ENCODE results near the gene PPP1R10.
A peak's percentile ranks its signal among the peaks of the same experiment; 100 is the strongest.

PPP1R10 gene

GRCh38 chr6:30618270-30618797 lies 1.3 kb upstream of the PPP1R10 start:
- H3K4me1 ChIP-seq (ENCODE audit: control insufficient read depth, insufficient read depth, low read length): peaks cover 16% of the 10 kb centered on the region
- H3K4me3 ChIP-seq (ENCODE audit: low read depth, low read length): peak overlapping the region; percentile 85
- no peaks in the 10 kb centered on the region for H3K9me3 ChIP-seq (ENCODE audit: control insufficient read depth, insufficient read depth, low read depth, low read length)
- peaks cover 45% of the 10 kb centered on the region for H3K36me3 ChIP-seq (ENCODE audit: control insufficient read depth, insufficient read depth, low read length)
- no peaks in the 10 kb centered on the region for H3K27me3 ChIP-seq (ENCODE audit: control insufficient read depth, insufficient read depth, low read length)
- peak overlapping the region; percentile 97 for H3K9ac ChIP-seq (ENCODE audit: low read length)
- peak overlapping the region; percentile 97; the same call in 1 of the 2 replicates for H3K27ac ChIP-seq (ENCODE audit: low read depth, low read length)

GRCh38 chr6:30617565-30618269 lies 674 bp upstream of the PPP1R10 start, which contains the start of gene MRPS18B:
TSS of gene MRPS18B (plus strand) at chr6:30617840. CDS start at chr6:30617866, 26 bp downstream.
- H3K36me3 ChIP-seq (ENCODE audit: control insufficient read depth, insufficient read depth, low read length): peaks cover 42% of the 10 kb centered on the region

DNA sequence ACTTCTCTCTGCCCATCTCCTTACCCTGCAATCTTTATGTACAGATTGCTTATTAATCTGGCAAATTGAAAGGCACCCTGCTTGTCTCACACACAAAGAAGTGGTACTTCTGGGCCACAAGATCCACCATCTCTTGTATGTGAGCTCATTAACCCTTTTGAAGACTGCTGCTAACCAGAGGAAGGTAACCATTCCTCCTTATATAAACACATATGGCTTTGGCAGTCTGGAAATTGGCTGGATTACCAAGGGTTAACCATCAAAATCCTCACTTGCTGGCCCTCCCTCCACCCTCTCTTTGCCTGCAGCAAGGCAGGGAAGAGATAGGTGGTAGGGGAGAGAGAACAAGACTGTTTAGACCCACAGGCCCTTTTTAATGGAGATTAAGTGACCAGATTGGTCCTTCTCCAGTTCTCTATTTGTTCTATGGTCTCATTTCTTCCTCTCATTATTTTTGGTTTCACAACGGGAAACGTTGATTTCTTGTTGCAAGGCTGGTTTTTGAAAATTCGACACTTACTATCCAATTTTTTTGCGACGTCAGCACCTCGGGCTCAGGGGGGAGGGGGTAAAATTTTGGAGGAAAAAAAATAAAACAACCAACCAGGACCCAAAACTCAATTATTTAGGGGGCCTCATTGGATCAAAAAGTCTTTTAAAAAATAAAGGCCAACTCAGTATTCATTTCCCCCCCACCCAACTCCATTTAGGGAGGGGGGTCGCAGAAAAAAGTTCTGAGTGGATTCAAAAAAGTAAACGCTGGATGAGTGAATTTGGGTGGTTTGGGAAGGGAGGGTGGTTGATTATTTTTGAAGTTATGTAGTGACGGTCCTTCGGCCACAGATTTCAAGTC lies 859 bp downstream of the PPP1R10 start:
- H3K27ac ChIP-seq (ENCODE audit: low read depth, low read length): peak overlapping the region; percentile 96
- peaks cover 42% of the 10 kb centered on the region for H3K36me3 ChIP-seq (ENCODE audit: control insufficient read depth, insufficient read depth, low read length)
- peak overlapping the region; percentile 98 for H3K9ac ChIP-seq (ENCODE audit: low read length)
- no peaks in the 10 kb centered on the region for H3K27me3 ChIP-seq (ENCODE audit: control insufficient read depth, insufficient read depth, low read length)
- no peaks in the 10 kb centered on the region for H3K9me3 ChIP-seq (ENCODE audit: control insufficient read depth, insufficient read depth, low read depth, low read length)
- peak overlapping the region; percentile 82 for H3K4me3 ChIP-seq (ENCODE audit: low read depth, low read length)
- peaks cover 23% of the 10 kb centered on the region for H3K4me1 ChIP-seq (ENCODE audit: control insufficient read depth, insufficient read depth, low read length)

More at GRCh38 chr6:30617565-30618269, 674 bp upstream of the PPP1R10 start, which contains the start of gene MRPS18B:
- no peaks in the 10 kb centered on the region for H3K9me3 ChIP-seq (ENCODE audit: control insufficient read depth, insufficient read depth, low read depth, low read length)
- no peaks in the 10 kb centered on the region for H3K27me3 ChIP-seq (ENCODE audit: control insufficient read depth, insufficient read depth, low read length)
- peak within 1 kb of the TSS; percentile 85 for H3K4me3 ChIP-seq (ENCODE audit: low read depth, low read length)
- peak within 1 kb of the TSS; percentile 97 for H3K27ac ChIP-seq (ENCODE audit: low read depth, low read length)
- H3K4me1 ChIP-seq (ENCODE audit: control insufficient read depth, insufficient read depth, low read length): peaks cover 21% of the 10 kb centered on the region
- peak within 1 kb of the TSS; percentile 98 for H3K9ac ChIP-seq (ENCODE audit: low read length)

- peak overlapping the region; percentile 98 for H3K9ac ChIP-seq (ENCODE audit: low read length)
- no peaks in the 10 kb centered on the region for H3K27me3 ChIP-seq (ENCODE audit: control insufficient read depth, insufficient read depth, low read length)
- H3K27ac ChIP-seq (ENCODE audit: low read depth, low read length): peak overlapping the region; percentile 96
- peaks cover 46% of the 10 kb centered on the region for H3K36me3 ChIP-seq (ENCODE audit: control insufficient read depth, insufficient read depth, low read length)
- H3K9me3 ChIP-seq (ENCODE audit: control insufficient read depth, insufficient read depth, low read depth, low read length): no peaks in the 10 kb centered on the region
- peaks cover 23% of the 10 kb centered on the region for H3K4me1 ChIP-seq (ENCODE audit: control insufficient read depth, insufficient read depth, low read length)
- H3K4me3 ChIP-seq (ENCODE audit: low read depth, low read length): peak overlapping the region; percentile 82
Measured at GRCh38 chr6:30615219-30615957, 1.7 kb downstream of the PPP1R10 start.

GRCh38 chr6:30614843-30615218 lies 2.2 kb downstream of the PPP1R10 start:
- Histone ChIP-seq H3K27me3 (ENCODE audit: control insufficient read depth, insufficient read depth, low read length) (no peaks in the 10 kb centered on the region), H3K36me3 (ENCODE audit: control insufficient read depth, insufficient read depth, low read length) (peaks cover 52% of the 10 kb centered on the region), H3K9ac (ENCODE audit: low read length) (peak overlapping the region; percentile 98), H3K9me3 (ENCODE audit: control insufficient read depth, insufficient read depth, low read depth, low read length) (no peaks in the 10 kb centered on the region), H3K4me1 (ENCODE audit: control insufficient read depth, insufficient read depth, low read length) (peaks cover 23% of the 10 kb centered on the region), H3K4me3 (ENCODE audit: low read depth, low read length) (peak overlapping the region; percentile 82), H3K27ac (ENCODE audit: low read depth, low read length) (peak overlapping the region; percentile 96)

DNA sequence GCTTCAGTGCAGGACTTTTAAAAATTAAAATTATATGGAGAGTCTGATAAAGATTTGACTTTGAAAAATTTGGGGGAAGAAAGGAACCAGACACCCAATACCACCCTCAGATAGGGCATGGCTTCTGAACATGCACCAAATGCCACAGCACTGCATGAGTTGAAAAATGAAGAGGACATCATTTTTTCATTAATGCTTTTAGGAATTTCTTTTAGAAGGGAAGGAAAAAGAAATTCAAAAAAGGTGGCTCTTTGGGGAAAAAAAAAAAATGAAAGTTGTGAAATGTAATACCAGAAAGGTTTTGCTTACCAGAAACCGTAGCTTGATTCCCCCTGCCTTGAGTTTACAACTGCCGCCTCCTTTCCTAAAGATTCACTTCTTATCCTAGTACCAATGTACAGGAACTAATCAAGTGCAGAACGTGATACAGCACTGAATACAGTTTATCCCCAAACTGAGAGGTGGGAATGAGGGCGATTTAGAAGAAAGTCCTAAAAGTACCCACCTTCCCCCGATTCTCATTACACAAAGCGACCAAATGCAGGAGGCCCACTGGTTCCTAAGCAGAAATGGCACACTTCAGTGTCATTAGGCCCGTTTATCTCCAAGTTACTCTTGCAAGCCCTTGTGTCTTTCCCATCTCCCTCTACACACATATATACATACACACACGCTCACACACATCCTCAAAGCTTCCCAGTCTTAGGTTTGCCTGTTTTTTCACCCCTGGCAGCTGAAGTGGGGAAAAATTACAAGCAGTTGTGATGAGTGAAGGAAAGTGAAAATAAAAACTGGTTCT lies 2.8 kb downstream of the PPP1R10 start:
- Histone ChIP-seq H3K9me3 (ENCODE audit: control insufficient read depth, insufficient read depth, low read depth, low read length) (no peaks in the 10 kb centered on the region), H3K4me1 (ENCODE audit: control insufficient read depth, insufficient read depth, low read length) (peaks cover 23% of the 10 kb centered on the region), H3K9ac (ENCODE audit: low read length) (peak overlapping the region; percentile 44), H3K36me3 (ENCODE audit: control insufficient read depth, insufficient read depth, low read length) (peaks cover 52% of the 10 kb centered on the region), H3K27ac (ENCODE audit: low read depth, low read length) (peak overlapping the region; percentile 23; the same call in 1 of the 2 replicates), H3K27me3 (ENCODE audit: control insufficient read depth, insufficient read depth, low read length) (no peaks in the 10 kb centered on the region), H3K4me3 (ENCODE audit: low read depth, low read length) (peak overlapping the region; percentile 82)

- Histone ChIP-seq H3K27ac (ENCODE audit: low read depth, low read length) (no peak overlapping the region), H3K4me3 (ENCODE audit: low read depth, low read length) (no peak overlapping the region), H3K36me3 (ENCODE audit: control insufficient read depth, insufficient read depth, low read length) (peaks cover 59% of the 10 kb centered on the region), H3K27me3 (ENCODE audit: control insufficient read depth, insufficient read depth, low read length) (no peaks in the 10 kb centered on the region), H3K9me3 (ENCODE audit: control insufficient read depth, insufficient read depth, low read depth, low read length) (no peaks in the 10 kb centered on the region), H3K4me1 (ENCODE audit: control insufficient read depth, insufficient read depth, low read length) (peaks cover 21% of the 10 kb centered on the region), H3K9ac (ENCODE audit: low read length) (no peak overlapping the region)
Measured at GRCh38 chr6:30613251-30614043, 3.6 kb downstream of the PPP1R10 start.

DNA sequence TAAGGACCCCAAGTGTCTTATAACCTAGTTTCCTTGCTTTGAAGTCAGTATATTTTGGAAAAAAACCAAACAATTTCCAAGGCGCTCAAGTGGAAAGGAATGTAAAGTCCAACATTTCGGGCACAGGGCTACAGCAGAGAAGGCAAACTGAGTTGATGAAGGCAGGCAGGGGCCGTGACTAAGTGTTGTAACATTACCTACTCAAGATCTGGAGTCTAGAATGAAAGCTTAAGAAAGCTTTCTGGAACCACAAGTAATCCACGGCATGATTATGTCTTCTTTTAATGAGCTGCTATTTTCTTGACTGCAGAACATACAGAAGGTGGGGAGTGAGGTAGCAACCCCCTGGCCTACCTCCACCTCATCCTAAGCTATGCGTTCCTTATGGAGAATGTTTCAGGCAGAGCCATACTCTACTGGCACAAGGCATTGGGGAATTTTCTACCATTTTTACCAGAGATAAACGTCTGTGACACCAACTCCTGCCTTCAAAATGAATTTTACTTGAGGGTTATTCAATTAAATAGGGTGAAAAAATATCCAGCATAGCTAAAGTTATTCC lies 4.3 kb downstream of the PPP1R10 start:
- H3K27me3 ChIP-seq (ENCODE audit: control insufficient read depth, insufficient read depth, low read length): no peaks in the 10 kb centered on the region
- H3K36me3 ChIP-seq (ENCODE audit: control insufficient read depth, insufficient read depth, low read length): peaks cover 65% of the 10 kb centered on the region
- no peak overlapping the region for H3K27ac ChIP-seq (ENCODE audit: low read depth, low read length)
- no peak overlapping the region for H3K9ac ChIP-seq (ENCODE audit: low read length)
- no peak overlapping the region for H3K4me3 ChIP-seq (ENCODE audit: low read depth, low read length)
- no peaks in the 10 kb centered on the region for H3K9me3 ChIP-seq (ENCODE audit: control insufficient read depth, insufficient read depth, low read depth, low read length)
- peaks cover 19% of the 10 kb centered on the region for H3K4me1 ChIP-seq (ENCODE audit: control insufficient read depth, insufficient read depth, low read length)

DNA sequence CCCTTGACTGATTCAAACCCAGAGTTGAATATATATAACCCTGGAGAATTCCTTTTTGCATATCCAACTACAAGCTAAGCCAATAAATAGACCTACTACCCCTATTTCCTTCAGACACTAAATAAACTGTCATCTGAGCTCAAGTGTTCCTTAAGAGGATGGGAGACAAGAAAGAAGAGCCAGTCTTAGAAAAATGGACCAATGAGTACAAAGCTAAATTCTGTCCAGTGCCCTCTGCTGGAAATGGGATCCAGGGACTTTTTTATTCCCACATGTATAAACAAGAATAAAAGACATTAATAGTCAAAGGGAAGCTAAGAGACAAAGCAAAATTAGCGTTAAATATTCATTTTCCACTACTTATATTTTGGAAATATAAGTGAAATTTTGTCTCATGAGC lies 4.8 kb downstream of the PPP1R10 start:
- no peaks in the 10 kb centered on the region for H3K9me3 ChIP-seq (ENCODE audit: control insufficient read depth, insufficient read depth, low read depth, low read length)
- H3K4me3 ChIP-seq (ENCODE audit: low read depth, low read length): no peak overlapping the region
- H3K4me1 ChIP-seq (ENCODE audit: control insufficient read depth, insufficient read depth, low read length): peaks cover 19% of the 10 kb centered on the region
- H3K27ac ChIP-seq (ENCODE audit: low read depth, low read length): no peak overlapping the region
- peaks cover 71% of the 10 kb centered on the region for H3K36me3 ChIP-seq (ENCODE audit: control insufficient read depth, insufficient read depth, low read length)
- H3K27me3 ChIP-seq (ENCODE audit: control insufficient read depth, insufficient read depth, low read length): no peaks in the 10 kb centered on the region
- H3K9ac ChIP-seq (ENCODE audit: low read length): no peak overlapping the region
